GM23248 (cell line): ENCODE results near the gene HMOX1.

Experiments used
- EZH2 ChIP-seq: fragments of 200-600 bp; sonication (generic); IDR thresholded peaks from 2 replicates; pipeline ENCODE4 v1.6.1; 2018; ENCODE audit warnings: antibody characterized with exemption, mild to moderate bottlenecking; ENCODE audit not compliant: insufficient read depth, poor library complexity, severe bottlenecking
- EZH2phosphoT487 ChIP-seq: fragments of 200-600 bp; sonication (generic); IDR thresholded peaks from 2 replicates; pipeline ENCODE4 v1.6.1; 2018; ENCODE audit warnings: antibody characterized with exemption, moderate library complexity, mild to moderate bottlenecking, low read depth; ENCODE audit not compliant: insufficient read depth

GRCh38 chr22:35404176-35404575 is 23.3 kb downstream of the HMOX1 start:
- no peak for TF ChIP-seq EZH2
- no peak for TF ChIP-seq EZH2phosphoT487
